H1 (cell line): ENCODE data around the gene CELF4. TPM values are rescaled to one million over a fixed set of nuclear protein-coding genes. Genes with fewer than 3 reads are reported as not detected.

ENCODE experiments used
- ATF2 ChIP-seq: IDR thresholded peaks from 2 replicates; pipeline ENCODE4 v1.6.1; 2012; ENCODE audit warnings: low read length, inconsistent platforms
- CHD7 ChIP-seq: fragments of 300-600 bp; sonication (generic); IDR thresholded peaks from 2 replicates; pipeline ENCODE4 v1.7.1; 2012; ENCODE audit warnings: low read length, moderate library complexity, mild to moderate bottlenecking, inconsistent platforms; ENCODE audit not compliant: insufficient replicate concordance
- CTCF ChIP-seq, 3 experiments: IDR thresholded peaks; 1 replicate in 2 of 3; 2 replicates in 1 of 3; pipeline versions ENCODE4 v1.5.1 to v1.6.1; 2011; ENCODE audit warnings: low read length in 3 of 3, mild to moderate bottlenecking in 3 of 3, inconsistent platforms in 2 of 3, low read depth in 1 of 3, moderate library complexity in 1 of 3; ENCODE audit not compliant: insufficient read depth in 1 of 3; ENCODE audit errors: control extremely low read depth in 1 of 3
- JUND ChIP-seq: IDR thresholded peaks from 2 replicates; pipeline ENCODE4 v1.6.1; 2011; ENCODE audit warnings: mild to moderate bottlenecking, improper control_type of control experiment, low read length
- SP4 ChIP-seq: IDR thresholded peaks from 2 replicates; pipeline ENCODE4 v1.6.1; 2012; ENCODE audit warnings: low read length, inconsistent platforms
- ZNF274 ChIP-seq: IDR thresholded peaks from 2 replicates; pipeline ENCODE4 v1.7.0; 2012; ENCODE audit warnings: low read length, borderline replicate concordance; ENCODE audit errors: extremely low read depth
- polyA plus RNA-seq, 7 experiments: library from polyadenylated mRNA; depleted of rRNA in 3 of 7; stranded (reverse) in 5 of 7; unstranded in 2 of 7; fragments of >200 nt in 5 of 7; fragments of 200-250 nt in 2 of 7; gene quantifications; 1 replicate in 5 of 7; 2 replicates in 1 of 7; 4 replicates in 1 of 7; pipeline versions ENCODE4 v1.2.1 to v1.2.3, GENCODE V29; 2011 to 2013; ENCODE audit warnings: missing spikeins in 2 of 7, mixed read lengths in 2 of 7
- total RNA-seq: library from RNA; stranded (reverse); fragmentation: NEBNext Ultra II Directional; extraction: Animal tissue kit (Norgen Biotek cat#: 25700); gene quantifications from 2 replicates; pipeline ENCODE4 v1.2.1, GENCODE V29; 2021

CELF4 gene
- total and polyA plus RNA-seq, 2 of the 8 experiments (the other 6 are each of a cell fraction or from before 2014, with no cell fraction given): 1.6 to 3.4 TPM

- TF ChIP-seq CHD7: no peak
- TF ChIP-seq ATF2: no peak
- no peak for TF ChIP-seq JUND
- TF ChIP-seq CTCF (IDR thresholded peaks at IDR 0.05; ENCODE audit: control extremely low read depth in 1 of 3, insufficient read depth in 1 of 3, low read depth in 1 of 3, low read length in 3 of 3): peak; percentile 69 to 80 (median 80)
- no peak for TF ChIP-seq ZNF274
- TF ChIP-seq SP4: no peak
Observed at GRCh38 chr18:37553633-37554398, 11.8 kb downstream of the CELF4 start (continued).
